ENCODE data around the gene TM7SF2.

GRCh38 chr11:65133724-65134123 is 22.1 kb downstream of the TM7SF2 start:
- no peak for TF ChIP-seq CTCF (IDR thresholded peaks at IDR 0.05; ENCODE audit: low read length)
- no peak for TF ChIP-seq EZH2 (IDR thresholded peaks at IDR 0.05; ENCODE audit: borderline replicate concordance, low read length)

All from OCI-LY1 (cell line).